DMS153 treated with DMSO at 0.1 percent for 48 hours (cell line): ENCODE results near the gene LCLAT1.

ENCODE experiments used
- DNase-seq: peaks from one replicate; lab custom pipeline; 2025; ENCODE audit not compliant: unreplicated experiment; lab: John Stamatoyannopoulos, UW

The LCLAT1 gene

DNA sequence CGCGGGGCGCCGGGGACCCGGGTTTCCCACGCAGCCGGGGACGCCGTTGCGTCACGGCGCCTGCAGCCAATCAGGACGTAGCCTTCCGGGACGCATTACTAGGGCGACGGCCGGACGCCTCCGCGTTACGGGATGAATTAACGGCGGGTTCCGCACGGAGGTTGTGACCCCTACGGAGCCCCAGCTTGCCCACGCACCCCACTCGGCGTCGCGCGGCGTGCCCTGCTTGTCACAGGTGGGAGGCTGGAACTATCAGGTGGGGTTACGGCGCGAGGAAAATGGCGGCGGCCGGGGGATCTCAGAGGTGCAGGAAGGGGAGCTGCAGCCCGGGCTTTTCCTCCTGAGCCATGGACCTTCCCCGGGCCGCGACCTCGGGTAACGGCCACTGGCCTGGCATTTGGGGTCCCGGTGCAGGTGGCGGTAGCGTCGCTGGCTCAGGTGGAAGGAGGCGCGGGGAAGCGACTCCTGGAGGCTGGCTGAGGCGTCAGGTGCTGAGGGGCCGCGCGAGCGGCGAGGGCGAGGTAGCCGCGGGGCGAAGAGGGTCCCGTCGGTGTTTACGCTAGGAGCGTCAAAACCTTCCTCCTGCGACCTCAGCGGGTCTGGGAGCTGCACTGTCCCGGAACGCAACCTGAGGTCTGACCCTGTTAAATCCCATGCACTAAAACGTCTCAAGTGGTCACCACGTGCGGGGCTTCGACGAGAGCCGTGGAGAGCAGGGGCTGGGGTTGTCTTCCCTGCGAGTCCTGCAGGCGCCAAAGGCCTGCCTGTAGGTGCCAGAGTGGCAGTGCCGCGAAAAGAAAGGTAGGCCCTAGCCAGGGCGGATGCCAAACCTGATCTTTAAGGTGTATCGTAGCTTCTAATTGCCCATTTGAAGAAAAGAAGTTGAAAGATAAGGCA lies at the start of gene LCLAT1:
Gene LCLAT1, plus strand, starts transcription at position 98 of the 897 bp plus-strand sequence. CDS start 78,345 bp downstream, outside the sequence.
- peak; percentile 49 for DNase-seq

DNA sequence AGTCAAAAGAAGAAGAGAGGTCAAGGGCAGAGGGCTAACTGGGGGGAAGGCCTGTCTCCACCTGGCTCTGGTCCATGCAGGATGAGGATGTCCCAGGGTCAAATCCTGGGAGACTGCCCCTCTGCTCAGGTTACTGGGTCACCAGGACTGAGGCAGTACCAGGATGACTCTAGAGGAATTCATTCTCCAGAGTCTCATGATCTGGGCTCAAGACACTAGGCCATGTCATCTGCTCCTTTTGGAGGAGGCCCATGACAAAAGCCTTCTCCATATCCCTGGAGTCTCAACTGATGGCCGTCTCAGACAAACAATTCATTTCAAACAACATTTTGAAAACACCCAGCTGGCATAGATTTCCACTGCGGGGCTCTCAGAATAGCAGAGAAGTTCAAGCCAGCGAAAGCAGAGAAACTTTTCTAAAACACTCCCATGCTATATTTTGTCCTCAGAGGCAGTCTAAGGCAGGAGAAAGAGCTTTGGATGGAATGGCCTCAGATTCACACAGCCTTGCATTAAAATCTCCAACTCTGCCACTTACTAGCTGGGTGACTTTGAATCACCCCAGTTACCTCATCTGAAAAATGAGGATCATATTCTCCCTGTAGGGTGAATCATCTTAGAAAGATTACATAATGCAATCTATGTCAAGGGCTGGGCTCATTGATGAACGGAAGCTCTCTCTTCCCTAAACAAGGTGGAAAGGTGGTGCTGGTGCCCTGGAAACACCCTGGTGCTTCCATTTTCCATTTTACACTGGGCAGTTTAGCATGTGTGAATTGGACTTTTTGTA lies 48.8 kb upstream of the LCLAT1 start:
- no peak for DNase-seq

DNA sequence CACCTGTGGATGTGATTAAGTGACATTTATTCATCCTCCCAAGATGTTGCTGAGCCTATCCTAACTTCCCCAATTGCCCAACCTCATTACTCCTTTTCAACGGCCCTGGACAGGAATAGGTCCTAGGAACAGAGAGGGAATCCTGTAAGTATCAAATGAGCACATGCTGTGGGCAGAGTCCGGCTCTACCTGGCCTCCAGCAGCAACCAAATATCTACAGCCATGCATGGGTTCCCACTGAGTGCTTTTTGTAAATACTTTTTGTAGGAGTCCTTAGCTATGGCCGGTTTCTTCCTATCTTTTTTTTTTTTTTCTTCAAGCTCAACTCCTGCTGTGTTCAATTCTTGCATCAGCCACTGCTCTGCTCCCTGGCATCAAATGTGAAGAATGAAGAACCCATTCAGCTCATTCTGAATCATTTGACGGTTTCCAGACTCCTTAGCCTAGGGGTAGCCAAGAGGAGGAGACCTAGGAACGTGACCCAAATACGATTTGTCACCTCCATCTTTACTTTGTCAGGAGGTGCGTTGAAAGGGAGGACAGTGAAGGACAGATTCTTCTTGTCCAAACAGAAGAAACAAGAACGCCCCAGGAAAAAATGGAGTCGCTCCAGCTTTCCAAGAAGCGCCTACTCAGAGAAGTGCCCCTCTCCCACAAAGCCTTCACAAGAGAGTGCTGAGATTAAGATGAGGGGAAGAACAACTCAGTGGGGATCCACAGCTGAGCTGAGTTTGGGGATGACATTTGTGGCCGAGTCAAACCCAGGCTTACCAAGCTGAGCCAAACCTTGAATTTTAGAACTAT lies 46.7 kb upstream of the LCLAT1 start:
- no peak for DNase-seq

DNA sequence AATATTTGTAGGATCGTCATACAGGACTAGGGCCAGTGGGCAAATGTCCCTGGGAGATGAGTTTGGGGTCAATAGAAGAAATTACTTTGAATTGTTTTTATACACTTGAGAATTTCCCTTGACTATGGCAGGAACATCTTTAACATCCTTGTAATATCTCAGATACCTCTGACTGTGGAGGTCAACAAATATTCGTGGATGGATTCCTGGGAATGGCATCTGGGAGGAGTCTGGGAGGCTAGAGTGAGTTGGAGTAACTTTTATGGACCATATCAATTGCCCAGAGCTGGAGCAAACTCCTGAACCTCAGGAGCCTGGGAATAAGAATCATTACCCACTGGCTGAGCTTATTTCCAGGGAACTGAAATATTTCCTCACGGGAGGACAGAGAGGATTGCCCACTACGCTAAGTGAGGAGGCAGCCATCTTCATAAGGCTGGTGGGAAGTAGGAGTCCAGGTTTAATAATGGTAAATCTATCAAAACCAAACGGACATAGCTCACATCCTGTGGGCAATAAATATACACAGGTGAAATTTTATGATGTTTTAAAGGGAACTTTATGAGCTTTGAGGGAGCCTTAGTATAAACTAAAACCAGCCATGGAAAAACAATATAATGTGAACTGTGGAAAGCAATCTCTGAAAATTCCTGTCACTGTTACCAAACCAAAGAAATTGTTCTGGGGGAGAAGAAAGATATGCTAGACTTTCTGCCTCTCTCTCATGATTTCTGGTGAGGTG lies 44.4 kb upstream of the LCLAT1 start:
- DNase-seq: no peak

DNA sequence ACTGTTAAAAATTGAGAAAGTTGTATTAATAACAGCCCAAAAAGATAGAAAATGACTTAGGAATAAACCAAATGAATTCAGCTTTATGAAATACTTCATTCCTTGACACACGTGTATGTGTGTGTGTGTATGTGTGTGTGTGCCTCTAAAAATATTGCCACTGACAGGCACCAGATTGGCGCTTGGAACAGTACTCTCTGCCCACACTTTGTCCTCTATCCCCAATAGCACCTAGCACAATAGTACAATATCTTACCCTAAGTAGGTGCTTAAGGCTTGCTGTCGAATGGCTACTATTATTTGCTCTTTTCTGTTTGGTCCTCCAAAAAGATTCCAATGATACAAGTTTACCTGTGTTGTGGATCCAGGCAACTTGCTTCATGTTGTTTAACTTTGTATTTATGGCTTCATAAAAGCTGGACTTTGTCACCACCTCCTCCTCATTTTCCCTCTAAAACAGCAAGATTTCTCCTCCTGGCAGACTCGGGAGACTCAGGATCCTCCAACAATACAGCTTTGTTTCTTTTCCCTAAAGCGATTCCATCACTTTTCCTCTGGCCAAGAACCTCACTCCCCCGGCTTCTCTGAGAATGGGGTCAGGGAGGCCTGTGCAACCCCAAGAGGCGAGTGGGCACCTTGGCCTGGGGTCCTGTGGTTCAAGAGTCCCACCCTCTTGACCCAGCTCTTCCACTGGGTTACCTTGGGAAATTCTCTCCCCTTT lies 43.3 kb upstream of the LCLAT1 start:
- no peak for DNase-seq

DNA sequence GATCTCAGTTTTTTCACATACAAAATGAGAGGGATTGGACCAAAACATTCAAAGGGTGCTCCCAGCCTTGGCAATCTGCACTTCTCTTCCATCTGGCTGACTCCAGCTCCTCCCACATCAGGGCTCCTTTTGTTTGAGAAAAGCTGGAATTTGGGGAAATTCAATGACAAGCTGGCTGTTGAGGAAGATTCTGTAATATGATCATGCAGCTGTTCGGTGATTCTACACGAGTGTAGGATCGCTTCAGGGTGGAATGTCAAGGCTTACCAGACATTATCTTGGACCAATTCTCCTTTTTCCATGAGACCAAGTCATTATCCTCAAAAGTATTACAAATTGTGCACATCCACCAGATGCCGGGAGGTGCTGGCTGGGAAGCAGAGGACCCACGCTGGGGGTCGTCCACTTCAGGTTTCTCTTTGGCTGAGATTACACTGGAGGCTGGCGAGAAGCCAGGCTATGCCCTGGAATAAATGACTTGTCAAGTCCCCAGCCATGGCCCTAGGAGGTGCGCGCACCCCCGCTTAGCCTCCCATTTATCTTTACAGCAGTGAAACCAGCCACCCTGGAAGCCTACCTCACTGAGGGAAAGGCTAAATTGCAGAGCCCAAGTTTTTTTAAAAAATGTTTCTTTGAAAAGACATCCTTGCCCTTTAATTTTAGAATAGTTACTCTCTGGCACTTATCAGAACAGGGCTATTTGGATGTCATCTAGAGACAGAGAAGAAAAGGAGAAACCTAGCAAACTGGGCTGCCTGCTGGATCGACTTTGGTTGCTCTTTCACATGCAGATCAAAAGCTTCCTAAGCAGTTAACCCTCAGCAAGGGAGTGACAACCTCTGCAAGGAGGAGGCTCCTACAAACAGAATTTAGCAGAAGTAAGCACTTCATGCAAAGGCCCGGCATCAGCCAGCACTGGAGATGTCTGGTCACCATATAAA lies 42.5 kb upstream of the LCLAT1 start:
- no peak for DNase-seq

DNA sequence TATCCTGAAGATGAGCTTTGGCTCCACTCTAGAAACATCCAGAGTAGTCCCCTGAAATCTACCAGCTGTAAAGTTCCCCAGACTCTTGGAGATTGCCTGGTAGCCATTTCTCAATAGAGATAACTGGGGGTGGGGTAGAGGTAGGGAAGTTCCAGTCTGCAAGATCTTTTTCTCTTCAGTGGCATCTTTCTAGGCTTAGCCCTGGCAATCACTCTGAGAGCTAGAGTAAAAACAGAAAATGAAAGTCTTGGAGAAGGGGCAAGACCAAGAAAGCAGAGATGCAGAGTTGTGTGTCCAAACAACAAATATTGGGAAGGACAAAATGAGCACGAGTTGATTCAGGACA lies 41.8 kb upstream of the LCLAT1 start:
- DNase-seq: no peak

DNA sequence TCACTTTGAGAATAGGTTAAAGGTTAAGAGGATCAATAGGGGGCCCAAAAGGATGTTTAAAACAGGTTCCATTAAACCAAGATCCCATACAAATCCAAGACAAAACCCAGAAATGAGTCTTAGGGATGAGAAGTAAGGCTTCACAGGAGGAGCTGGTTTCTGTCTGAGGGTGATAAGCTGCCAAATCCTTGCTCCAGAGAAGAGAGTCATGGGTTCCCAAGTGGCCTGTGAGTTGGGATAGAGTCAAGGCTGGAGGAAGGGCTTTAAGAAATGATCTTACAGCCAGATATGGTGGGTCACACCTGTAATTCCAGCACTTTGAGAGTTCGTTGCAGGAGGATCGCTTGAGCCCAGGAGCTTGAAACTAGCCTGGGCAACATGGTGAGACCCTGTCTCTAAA lies 40.2 kb upstream of the LCLAT1 start:
- no peak for DNase-seq

DNA sequence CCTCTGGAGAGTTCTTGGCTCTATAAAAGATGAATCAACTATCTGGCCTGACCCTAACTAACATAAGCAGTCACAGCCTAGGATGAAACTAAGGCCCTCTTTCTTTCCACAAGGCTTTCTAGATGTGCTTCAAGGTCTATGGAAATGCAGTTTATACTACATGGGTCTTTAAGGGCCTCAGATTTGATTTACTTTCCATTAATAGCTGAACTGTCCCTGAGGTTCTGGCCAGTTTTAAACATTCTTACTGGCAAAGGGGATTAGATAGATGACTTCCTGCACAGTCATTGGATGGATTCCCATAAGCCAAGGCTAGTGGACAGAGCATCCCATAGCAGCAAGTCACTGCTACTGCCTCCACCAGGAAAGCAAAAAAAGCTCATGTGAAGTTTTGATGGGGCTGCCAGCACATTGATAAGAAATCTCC lies 38.1 kb upstream of the LCLAT1 start:
- DNase-seq: no peak

DNA sequence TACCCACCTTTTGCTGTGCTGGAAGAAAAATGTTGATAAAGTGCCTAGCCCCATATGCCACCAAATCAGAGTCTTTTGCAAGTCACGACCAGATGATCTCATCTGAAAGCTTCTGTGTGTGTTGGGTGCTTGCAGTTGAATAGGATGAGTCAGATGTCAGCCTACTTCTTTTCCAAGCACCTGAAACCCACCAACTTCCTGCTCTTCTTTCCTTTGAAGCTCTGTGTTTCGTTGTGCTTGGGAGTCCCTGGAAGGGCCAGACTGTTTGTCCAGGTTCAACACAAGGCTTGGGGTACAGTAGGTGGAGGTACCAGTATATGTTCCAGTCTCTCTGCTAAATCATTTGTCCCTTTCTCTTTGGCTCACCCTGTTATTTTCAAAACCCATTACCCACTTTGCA lies 36.8 kb upstream of the LCLAT1 start:
- DNase-seq: no peak

DNA sequence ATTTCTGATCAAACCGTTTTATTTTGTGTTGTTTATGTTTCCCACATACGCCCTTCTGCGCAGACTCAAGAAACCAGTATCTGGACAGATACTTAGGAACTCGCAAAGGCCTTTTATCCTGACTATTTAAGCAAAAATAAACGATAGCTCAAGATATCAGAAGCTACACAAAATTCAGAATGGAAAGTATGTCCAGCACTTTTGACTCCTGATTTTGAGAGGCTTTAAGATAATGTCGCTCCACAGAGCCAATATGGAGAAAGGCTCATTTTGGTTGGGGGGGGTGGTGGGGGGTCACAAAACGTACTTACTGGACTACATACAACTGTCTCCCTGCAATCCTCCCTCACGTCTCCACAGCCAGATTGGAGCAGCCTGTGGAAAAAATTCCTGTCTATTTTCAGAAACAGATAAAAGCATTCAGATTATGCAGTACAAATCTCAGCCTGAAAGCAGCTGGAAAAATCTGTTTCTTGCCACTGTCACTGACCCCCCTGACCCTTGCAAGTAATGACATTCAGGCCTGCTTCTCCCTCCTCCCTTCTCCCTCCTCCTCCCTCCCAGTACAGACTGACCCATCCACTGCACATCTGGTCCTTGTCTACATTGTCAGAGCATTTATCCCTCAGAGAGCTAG lies 34.9 kb upstream of the LCLAT1 start:
- no peak for DNase-seq

DNA sequence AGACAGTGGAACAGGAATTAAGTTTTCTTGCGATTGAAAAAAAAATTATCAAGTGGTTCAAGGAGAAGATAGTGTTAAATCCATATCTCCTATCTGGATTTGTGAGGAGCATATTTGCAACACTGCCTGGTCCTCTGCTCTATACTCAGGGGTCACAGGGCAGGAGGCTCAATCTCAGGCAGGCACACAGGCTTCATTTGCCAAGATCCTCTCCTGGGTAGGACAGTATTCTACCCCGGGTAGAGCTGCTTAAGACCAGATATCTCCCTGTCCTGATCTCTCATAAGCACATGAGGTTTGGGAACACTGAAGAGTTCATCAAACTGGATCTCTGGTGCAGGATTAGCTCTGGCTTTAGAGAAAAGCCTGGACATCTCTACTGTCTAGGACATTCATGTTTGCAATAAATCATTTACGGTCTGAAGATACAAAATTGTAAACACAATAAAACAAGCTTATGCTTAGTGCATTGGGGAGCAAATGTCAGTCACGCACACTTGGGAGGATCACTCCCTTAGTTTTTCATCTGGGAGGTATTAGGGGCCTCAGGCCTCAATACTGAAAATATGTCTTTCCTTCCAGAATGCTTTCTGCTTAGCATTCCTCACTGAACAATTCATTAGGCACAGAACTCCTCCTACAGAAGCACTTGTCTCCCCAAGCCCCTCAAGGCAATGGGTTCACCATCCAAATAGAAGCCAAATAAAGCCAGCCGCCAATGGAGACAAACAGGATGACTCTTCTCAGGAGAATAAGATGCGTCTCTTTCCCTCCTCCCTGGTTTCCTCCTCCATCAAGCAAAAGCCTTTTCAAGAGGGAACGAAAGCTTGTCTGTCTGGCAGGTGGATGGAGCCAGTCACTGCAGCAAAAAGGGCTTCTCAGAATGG lies 34.1 kb upstream of the LCLAT1 start:
- no peak for DNase-seq

DNA sequence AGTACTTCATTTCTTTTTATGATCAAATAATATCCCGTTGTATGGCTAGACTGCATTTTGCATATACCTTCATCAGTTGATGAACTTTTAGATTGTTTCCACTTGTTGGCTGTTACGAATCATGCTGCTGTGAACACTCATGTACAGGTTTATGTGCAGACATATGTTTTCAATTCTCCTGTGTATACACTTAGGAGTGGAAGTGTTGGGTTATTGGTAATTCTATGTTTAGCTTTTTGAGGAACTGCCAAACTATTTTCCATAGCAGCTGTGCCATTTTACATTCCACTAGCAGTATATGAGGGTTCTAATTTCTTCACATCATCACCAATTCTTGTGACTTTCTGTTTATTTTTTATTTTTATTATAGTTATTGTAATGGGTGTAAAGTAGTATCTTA lies 32.1 kb upstream of the LCLAT1 start:
- DNase-seq: no peak

DNA sequence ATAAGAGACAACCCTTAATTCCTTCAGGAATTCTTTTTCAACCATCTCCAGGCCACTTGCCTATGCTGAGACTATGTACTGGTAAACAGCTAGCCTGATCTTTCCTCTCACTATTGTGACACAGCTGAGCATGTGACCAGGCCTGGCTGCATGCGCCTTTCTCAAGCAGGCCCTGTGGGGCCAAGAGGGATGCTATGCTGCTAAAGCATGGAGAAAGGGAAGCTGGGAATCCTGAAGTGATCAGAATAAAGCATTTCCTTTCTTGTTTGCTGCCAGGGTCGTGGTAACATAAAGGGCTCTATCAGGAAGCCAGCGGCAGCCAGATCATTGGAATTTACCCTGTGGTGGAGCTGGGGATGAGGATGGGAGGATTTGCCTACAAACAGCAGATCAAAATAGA lies 29.8 kb upstream of the LCLAT1 start:
- DNase-seq: no peak

DNA sequence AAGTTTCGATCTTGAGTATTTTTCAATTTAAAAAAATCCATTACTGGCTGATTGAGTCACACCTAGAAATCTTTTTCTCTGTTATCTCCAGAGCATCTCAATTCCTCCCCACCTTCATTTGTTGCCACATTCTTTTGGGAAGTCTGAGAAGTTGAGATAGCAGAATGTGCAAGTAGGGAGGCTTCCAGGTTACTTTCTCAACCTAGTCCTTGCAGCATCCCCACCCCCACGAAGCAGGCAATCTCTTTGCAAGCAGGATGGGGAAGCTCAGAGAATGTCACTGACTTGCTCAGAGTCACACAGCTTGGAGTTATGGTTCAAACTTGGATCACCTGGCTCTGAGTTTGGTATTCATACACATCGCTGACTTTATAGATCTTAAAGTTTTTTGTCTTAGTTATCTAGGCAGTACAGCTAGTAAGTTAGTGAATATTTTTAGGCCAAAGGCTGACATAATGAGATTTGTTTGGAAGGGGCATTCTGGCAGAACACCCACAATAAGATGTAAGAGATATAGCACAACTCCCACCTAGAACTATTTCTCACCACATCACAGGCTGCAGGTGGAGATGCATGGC lies 25.9 kb upstream of the LCLAT1 start:
- DNase-seq: no peak

DNA sequence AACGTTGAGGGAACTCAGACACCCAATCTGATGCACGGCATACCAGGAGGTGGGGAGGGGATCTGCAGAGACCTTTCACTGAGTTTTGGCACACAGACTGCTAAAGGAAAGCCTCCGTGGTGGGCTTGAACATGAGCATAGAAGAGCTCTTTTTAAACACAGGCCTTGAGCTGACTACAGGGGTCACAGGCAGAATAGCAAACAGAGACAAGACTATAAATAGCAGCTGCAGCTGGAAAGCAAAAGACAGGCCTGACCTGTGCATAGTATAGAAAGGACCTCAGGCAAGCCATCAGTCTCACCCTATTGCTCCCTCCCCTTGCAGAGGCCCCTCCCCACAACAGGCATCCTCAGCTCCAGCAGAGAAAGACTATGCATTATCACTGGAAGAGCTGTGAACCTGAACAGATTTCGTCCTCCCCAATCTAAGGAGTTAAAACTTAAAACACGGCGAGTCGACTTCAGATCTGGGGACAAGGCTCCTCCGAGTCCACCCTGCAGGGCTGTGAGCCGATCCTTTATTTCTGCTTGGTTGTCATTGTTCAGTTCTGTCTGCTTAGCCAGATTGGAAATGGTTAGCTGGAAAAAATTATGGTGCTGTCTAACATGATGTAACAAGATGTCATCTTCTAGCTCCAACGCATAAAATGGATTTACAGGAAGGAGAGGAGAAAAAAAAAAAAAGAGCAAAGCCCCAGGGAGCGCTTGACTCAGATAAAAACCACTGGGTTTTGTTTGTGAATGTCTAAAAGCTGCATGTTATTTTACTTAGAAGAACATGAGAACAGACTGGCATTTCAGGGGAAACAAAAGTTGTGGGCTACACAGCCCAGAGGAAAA lies 25.2 kb upstream of the LCLAT1 start:
- DNase-seq: peak; percentile 22
